Sigmoid colon (tissue), 4 donors: ENCODE data around the gene CTTN.

Experiments used
- CTCF ChIP-seq, 4 experiments: fragments of 450-650 bp in 3 of 4; fragments of 200-600 bp in 1 of 4; IDR thresholded peaks; one replicate each; pipeline ENCODE4 v1.5.1; 2016 to 2019; ENCODE audit warnings: antibody characterized with exemption in 4 of 4, mild to moderate bottlenecking in 3 of 4, moderate library complexity in 2 of 4
- EP300 ChIP-seq, 4 donors: sonication (generic); formaldehyde crosslinking; IDR thresholded peaks; one replicate each; pipeline ENCODE4 v1.6.1; 2017; ENCODE audit warnings: antibody characterized with exemption in 4 of 4
- POLR2A ChIP-seq, 2 donors: fragments of 450-650 bp; IDR thresholded peaks; one replicate each; pipeline ENCODE4 v1.6.1; 2016; ENCODE audit warnings: antibody characterized with exemption in 2 of 2, mild to moderate bottlenecking in 2 of 2, moderate library complexity in 2 of 2
- POLR2AphosphoS5 ChIP-seq, 4 donors: sonication (generic); formaldehyde crosslinking; IDR thresholded peaks; one replicate each; pipeline ENCODE4 v1.6.1; 2017; ENCODE audit warnings: antibody characterized with exemption in 4 of 4

GRCh38 chr11:70422692-70423522, 24.6 kb downstream of the CTTN start:
- no peak for TF ChIP-seq CTCF (IDR thresholded peaks at IDR 0.05)
- TF ChIP-seq POLR2A (IDR thresholded peaks at IDR 0.05) = no peak
- no peak for TF ChIP-seq POLR2AphosphoS5 (IDR thresholded peaks at IDR 0.05)
- TF ChIP-seq EP300 (IDR thresholded peaks at IDR 0.05) = no peak
